SK-N-MC (cell line): ENCODE data around the gene PRKAR1B.

Experiments used
- EZH2 ChIP-seq: fragments of 200-600 bp; sonication (generic); IDR thresholded peaks from one replicate; pipeline ENCODE4 v1.6.1; 2017; ENCODE audit warnings: antibody characterized with exemption
- FOXP2 ChIP-seq: optimal IDR thresholded peaks from 2 replicates; pipeline ENCODE3; 2011; ENCODE audit warnings: mild to moderate bottlenecking, moderate library complexity; ENCODE audit not compliant: insufficient read depth; ENCODE audit errors: extremely low read length, control extremely low read depth
- POLR2AphosphoS5 ChIP-seq: IDR thresholded peaks from 2 replicates; pipeline ENCODE4 v1.6.1; 2012; ENCODE audit warnings: mild to moderate bottlenecking, low read depth, low read length, borderline replicate concordance

DNA sequence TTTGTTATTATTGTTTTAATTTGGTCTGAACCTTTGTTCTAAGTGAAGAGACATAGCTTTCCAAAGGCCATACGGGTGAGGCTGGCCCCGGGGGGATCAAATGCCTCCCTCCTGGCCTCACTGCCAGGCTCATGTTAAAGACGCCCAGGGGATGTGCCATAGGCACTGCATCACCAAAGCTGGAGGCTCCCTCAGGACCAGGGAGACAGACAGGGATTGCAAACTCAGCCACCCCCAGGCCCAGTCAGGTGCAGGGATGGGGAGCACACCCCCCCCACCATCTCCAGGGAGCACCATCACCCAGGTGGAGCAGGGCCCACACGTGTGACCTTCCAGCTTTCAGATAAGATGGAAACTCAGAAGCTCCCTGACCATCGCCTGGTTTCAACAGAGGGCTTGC is 96.5 kb downstream of the PRKAR1B start:
- TF ChIP-seq EZH2 (no peak), POLR2AphosphoS5 (no peak), FOXP2 (no peak)
